OCI-LY1 (cell line): ENCODE data around the gene TMEM131.

Source experiments
- H2AFZ ChIP-seq: fragments of 200-600 bp; sonication (generic), shearing (Covaris generic); 2 replicates; pipeline ENCODE4 v1.6.0; 2014; ENCODE audit warnings: antibody characterized with exemption, mild to moderate bottlenecking, low read length
- H3F3A ChIP-seq: fragments of 200-600 bp; sonication (generic), shearing (Covaris generic); 2 replicates; pipeline ENCODE4 v1.6.0; 2014; ENCODE audit warnings: mild to moderate bottlenecking, antibody characterized with exemption, low read length, moderate library complexity; ENCODE audit not compliant: insufficient read depth
- H3K27ac ChIP-seq: fragments of 200-600 bp; sonication (generic); 2 replicates; pipeline ENCODE4 v1.5.1; 2014; ENCODE audit warnings: low read length, mixed run types, mild to moderate bottlenecking, low read depth; ENCODE audit not compliant: poor library complexity, severe bottlenecking
- H3K27me3 ChIP-seq: fragments of 200-600 bp; sonication (generic); 2 replicates; pipeline ENCODE4 v1.6.0; 2014; ENCODE audit warnings: antibody characterized with exemption, mild to moderate bottlenecking, low read length, moderate library complexity; ENCODE audit not compliant: insufficient read depth
- H3K36me3 ChIP-seq: fragments of 200-600 bp; sonication (generic); 2 replicates; pipeline ENCODE4 v1.6.1; 2014; ENCODE audit warnings: mild to moderate bottlenecking, antibody characterized with exemption, low read length, moderate library complexity, mixed read lengths; ENCODE audit not compliant: insufficient read depth
- H3K4me1 ChIP-seq: fragments of 200-600 bp; sonication (generic); 2 replicates; pipeline ENCODE4 v1.5.1; 2014; ENCODE audit warnings: mild to moderate bottlenecking, low read length, moderate library complexity; ENCODE audit not compliant: insufficient read depth, severe bottlenecking
- H3K4me2 ChIP-seq: fragments of 200-600 bp; sonication (generic), shearing (Covaris generic); 2 replicates; pipeline ENCODE4 v1.6.1; 2014; ENCODE audit warnings: low read length
- H3K4me3 ChIP-seq: fragments of 200-600 bp; sonication (generic); 2 replicates; pipeline ENCODE4 v1.5.1; 2014; ENCODE audit warnings: low read length, low read depth, mild to moderate bottlenecking, mixed read lengths; ENCODE audit not compliant: poor library complexity, severe bottlenecking
- H3K79me2 ChIP-seq: fragments of 200-600 bp; shearing (Covaris generic); 2 replicates; pipeline ENCODE4 v1.6.1; 2016; ENCODE audit warnings: mixed run types, low read length, mixed read lengths; ENCODE audit not compliant: insufficient read depth
- H3K9ac ChIP-seq: fragments of 200-600 bp; sonication (generic), shearing (Covaris generic); 2 replicates; pipeline ENCODE4 v1.6.1; 2014; ENCODE audit warnings: mild to moderate bottlenecking, low read length, mixed read lengths
- H3K9me2 ChIP-seq: fragments of 200-600 bp; sonication (generic), shearing (Covaris generic); 2 replicates; pipeline ENCODE4 v1.6.1; 2014; ENCODE audit warnings: low read depth, mild to moderate bottlenecking, low read length, mixed read lengths
- H3K9me3 ChIP-seq: fragments of 200-600 bp; shearing (Covaris generic); 2 replicates; pipeline ENCODE4 v1.6.1; 2014; ENCODE audit warnings: low read length, mixed read lengths
- H4K20me1 ChIP-seq: fragments of 200-600 bp; sonication (generic), shearing (Covaris generic); 2 replicates; pipeline ENCODE4 v1.6.0; 2016; ENCODE audit warnings: mild to moderate bottlenecking, low read length; ENCODE audit not compliant: insufficient read depth
- EZH2 ChIP-seq: fragments of 200-600 bp; sonication (generic), shearing (Covaris generic); IDR thresholded peaks from 2 replicates; pipeline ENCODE4 v1.8.0; 2017; ENCODE audit warnings: borderline replicate concordance, mixed run types, mild to moderate bottlenecking, antibody characterized with exemption, low read length, moderate library complexity, mixed read lengths
- TF ChIP-seq, protein P1 (sequence below): fragments of 200-600 bp; sonication (generic), shearing (Covaris generic); IDR thresholded peaks from 2 replicates; pipeline ENCODE4 v1.5.1; 2017; ENCODE audit warnings: mild to moderate bottlenecking, antibody characterized with exemption, low read length, moderate library complexity, mixed read lengths

The TMEM131 gene

DNA sequence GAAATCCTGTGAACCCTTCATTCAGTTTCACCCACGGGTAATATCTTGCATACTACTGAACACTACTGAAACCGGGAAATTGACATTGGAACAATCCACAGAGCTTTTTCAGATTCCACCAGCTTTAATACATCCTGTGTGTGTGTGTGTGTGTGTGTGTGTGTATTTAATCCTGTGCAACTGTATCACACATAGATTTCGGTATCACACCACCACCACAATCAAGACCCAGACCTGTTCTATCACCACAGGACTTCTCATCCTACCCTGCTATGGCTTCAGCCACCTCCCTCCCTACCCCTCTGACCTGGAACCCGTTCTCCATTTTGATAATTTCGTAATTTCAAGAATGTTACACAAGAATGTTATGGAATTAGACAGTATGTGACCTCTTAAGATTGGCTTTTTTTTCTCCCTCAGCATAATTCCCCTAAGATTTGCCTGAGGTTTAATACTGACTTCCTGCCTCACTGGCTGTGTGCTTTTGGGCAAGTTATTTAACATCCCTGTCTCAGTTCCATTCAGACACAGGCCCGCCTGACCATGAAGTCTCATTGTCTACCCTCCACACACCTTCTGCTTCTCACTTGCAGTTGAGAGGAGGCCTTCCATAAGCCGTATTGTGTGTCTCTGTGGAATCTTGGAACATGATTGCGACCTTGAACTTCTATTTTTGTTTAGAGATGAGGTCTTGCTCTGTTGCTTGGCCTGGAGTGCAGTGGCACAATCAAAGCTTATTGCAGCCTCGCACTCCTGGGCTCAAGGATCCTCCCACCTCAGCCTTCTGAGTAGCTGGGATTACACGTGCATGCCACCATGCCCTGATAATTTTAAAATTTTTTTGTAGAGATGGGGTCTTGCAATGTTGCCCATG, 14.4 kb upstream of the TMEM131 start:
- no peak for TF ChIP-seq EZH2
- TF ChIP-seq, protein P1, sequence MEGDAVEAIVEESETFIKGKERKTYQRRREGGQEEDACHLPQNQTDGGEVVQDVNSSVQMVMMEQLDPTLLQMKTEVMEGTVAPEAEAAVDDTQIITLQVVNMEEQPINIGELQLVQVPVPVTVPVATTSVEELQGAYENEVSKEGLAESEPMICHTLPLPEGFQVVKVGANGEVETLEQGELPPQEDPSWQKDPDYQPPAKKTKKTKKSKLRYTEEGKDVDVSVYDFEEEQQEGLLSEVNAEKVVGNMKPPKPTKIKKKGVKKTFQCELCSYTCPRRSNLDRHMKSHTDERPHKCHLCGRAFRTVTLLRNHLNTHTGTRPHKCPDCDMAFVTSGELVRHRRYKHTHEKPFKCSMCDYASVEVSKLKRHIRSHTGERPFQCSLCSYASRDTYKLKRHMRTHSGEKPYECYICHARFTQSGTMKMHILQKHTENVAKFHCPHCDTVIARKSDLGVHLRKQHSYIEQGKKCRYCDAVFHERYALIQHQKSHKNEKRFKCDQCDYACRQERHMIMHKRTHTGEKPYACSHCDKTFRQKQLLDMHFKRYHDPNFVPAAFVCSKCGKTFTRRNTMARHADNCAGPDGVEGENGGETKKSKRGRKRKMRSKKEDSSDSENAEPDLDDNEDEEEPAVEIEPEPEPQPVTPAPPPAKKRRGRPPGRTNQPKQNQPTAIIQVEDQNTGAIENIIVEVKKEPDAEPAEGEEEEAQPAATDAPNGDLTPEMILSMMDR: no peak
- Histone ChIP-seq H3K4me2 (peak overlapping the region; percentile 29; the same call in 1 of the 2 replicates), H3K9ac (no peak overlapping the region; the same call in 1 of the 2 replicates), H3K27me3 (no peaks in the 10 kb centered on the region), H3K27ac (peak overlapping the region; percentile 88), H3F3A (no peaks in the 10 kb centered on the region), H3K36me3 (no peaks in the 10 kb centered on the region), H3K9me2 (no peaks in the 10 kb centered on the region), H4K20me1 (no peaks in the 10 kb centered on the region), H2AFZ (peak overlapping the region; percentile 15; the same call in 1 of the 2 replicates), H3K9me3 (no peaks in the 10 kb centered on the region), H3K4me3 (no peak overlapping the region), H3K79me2 (no peaks in the 10 kb centered on the region), H3K4me1 (peaks cover 75% of the 10 kb centered on the region)

DNA sequence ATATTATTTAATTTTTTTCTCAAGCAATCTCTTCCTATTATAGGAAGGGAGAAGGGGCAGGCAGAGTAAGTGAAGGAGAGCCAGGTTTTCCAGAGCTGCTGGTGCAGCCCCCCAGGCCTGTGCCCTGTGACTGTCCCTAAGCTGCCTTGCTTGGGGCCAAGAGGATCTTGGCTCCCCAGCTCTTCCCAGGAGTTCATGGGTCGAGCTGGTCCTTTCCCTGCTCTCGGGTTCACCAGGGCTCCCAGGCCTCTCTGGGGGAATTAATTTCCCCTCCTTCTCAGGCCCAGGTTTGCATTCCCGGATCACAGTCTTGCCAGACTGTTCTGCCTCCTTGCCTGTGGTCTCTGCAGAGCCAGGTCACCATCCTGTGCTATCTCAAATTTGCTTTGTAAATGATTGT, 12.7 kb upstream of the TMEM131 start:
- Histone ChIP-seq H3K36me3 (no peaks in the 10 kb centered on the region), H3K4me2 (no peak overlapping the region), H3K4me3 (no peak overlapping the region), H2AFZ (no peak overlapping the region), H3K9me3 (no peaks in the 10 kb centered on the region), H3K27ac (peak overlapping the region; percentile 14), H3F3A (no peaks in the 10 kb centered on the region), H3K79me2 (no peaks in the 10 kb centered on the region), H4K20me1 (no peaks in the 10 kb centered on the region), H3K9ac (no peak overlapping the region), H3K4me1 (peaks cover 68% of the 10 kb centered on the region), H3K27me3 (no peaks in the 10 kb centered on the region), H3K9me2 (no peaks in the 10 kb centered on the region)
- no peak for TF ChIP-seq EZH2
- TF ChIP-seq, protein P1: no peak

DNA sequence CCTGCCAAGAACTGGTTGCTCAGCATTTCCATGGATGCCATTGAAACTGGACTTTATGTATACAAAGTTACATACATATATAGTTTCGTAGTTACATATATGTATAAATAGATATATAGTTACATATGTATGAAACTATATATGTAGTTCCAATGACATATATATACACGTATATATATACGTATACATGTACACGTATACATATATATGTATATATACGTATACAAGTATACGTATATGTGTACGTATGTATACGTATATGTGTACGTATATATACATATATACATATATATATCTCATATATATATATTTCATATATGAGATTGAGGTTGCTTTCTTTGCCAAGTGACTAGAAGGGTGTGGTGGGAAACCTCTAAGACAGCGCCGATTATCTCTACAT, 10.6 kb upstream of the TMEM131 start:
- no peaks in the 10 kb centered on the region for H3K36me3 ChIP-seq
- H3K79me2 ChIP-seq: no peaks in the 10 kb centered on the region
- H3K9ac ChIP-seq: no peak overlapping the region
- H4K20me1 ChIP-seq: no peaks in the 10 kb centered on the region
- no peaks in the 10 kb centered on the region for H3K9me3 ChIP-seq
- no peaks in the 10 kb centered on the region for H3F3A ChIP-seq
- no peaks in the 10 kb centered on the region for H3K27me3 ChIP-seq
- no peak overlapping the region for H2AFZ ChIP-seq
- no peak overlapping the region for H3K4me2 ChIP-seq
- no peak overlapping the region for H3K4me3 ChIP-seq
- H3K27ac ChIP-seq: no peak overlapping the region
- TF ChIP-seq EZH2: no peak
- TF ChIP-seq, protein P1: no peak
- no peaks in the 10 kb centered on the region for H3K9me2 ChIP-seq
- H3K4me1 ChIP-seq: peaks cover 48% of the 10 kb centered on the region
